Measurements from ENCODE around the gene AGXT. TPM values are rescaled to one million over a fixed set of nuclear protein-coding genes. Genes with fewer than 3 reads are reported as not detected.

Gene AGXT
- total RNA-seq, 2 experiments from 2014 or later, result not detected

- no peak for DNase-seq (ENCODE audit: low spot score)
- H2AFZ ChIP-seq (ENCODE audit: low read length), result no peak within 1 kb of the TSS
- no peaks in the 10 kb centered on the region for H3K79me2 ChIP-seq (ENCODE audit: insufficient read depth, low read depth, low read length)
- H3K27ac ChIP-seq (ENCODE audit: low read depth, low read length, poor library complexity, severe bottlenecking), result no peak within 1 kb of the TSS
- H3K9me2 ChIP-seq (ENCODE audit: insufficient read depth, low read length), result no peaks in the 10 kb centered on the region
- no TSS peak for BruUV-seq (replicated peaks)
- no peaks in the 10 kb centered on the region for H3K4me1 ChIP-seq (ENCODE audit: insufficient read depth, low read length, poor library complexity, severe bottlenecking)
- TF ChIP-seq CTCF (conservative IDR thresholded peaks at IDR 0.05; ENCODE audit: low read length) (no peak), EZH2phosphoT487 (IDR thresholded peaks at IDR 0.05; ENCODE audit: borderline replicate concordance, low read depth, low read length) (no peak)
- no peaks in the 10 kb centered on the region for H4K20me1 ChIP-seq (ENCODE audit: insufficient read depth, low read length)
- POLR2A ChIA-PET, result no interaction called here
- no peaks in the 10 kb centered on the region for H3K36me3 ChIP-seq (ENCODE audit: insufficient read depth, low read length)
- H3K4me2 ChIP-seq (ENCODE audit: low read length), result no peak within 1 kb of the TSS
- H3K4me3 ChIP-seq (ENCODE audit: low read depth, low read length, poor library complexity, severe bottlenecking), result no peak within 1 kb of the TSS
- no peaks in the 10 kb centered on the region for H3K9me3 ChIP-seq (ENCODE audit: low read length)
- intact Hi-C loops (cut with micrococcal nuclease; ENCODE audit: unreplicated experiment), result no loop called here
- CTCF ChIA-PET (ENCODE audit: unreplicated experiment), result no interaction called here
Observed at GRCh38 chr2:240895656-240896388, 27.2 kb downstream of the AGXT start, which contains the start of gene MAB21L4. MAB21L4 (minus strand) TSS chr2:240896156; CDS start chr2:240895997, 159 bp downstream.

- intact Hi-C loops (cut with micrococcal nuclease; ENCODE audit: unreplicated experiment), result no loop called here
- no peaks in the 10 kb centered on the region for H3K4me1 ChIP-seq (ENCODE audit: insufficient read depth, low read length, poor library complexity, severe bottlenecking)
- no peaks in the 10 kb centered on the region for H3K9me2 ChIP-seq (ENCODE audit: insufficient read depth, low read length)
- ChIA-PET POLR2A (no interaction called here), CTCF (ENCODE audit: unreplicated experiment) (no interaction called here)
- no peaks in the 10 kb centered on the region for H3K36me3 ChIP-seq (ENCODE audit: insufficient read depth, low read length)
- H3K79me2 ChIP-seq (ENCODE audit: insufficient read depth, low read depth, low read length), result no peaks in the 10 kb centered on the region
- no peak overlapping the region for H3K27ac ChIP-seq (ENCODE audit: low read depth, low read length, poor library complexity, severe bottlenecking)
- no peak overlapping the region for H3K4me3 ChIP-seq (ENCODE audit: low read depth, low read length, poor library complexity, severe bottlenecking)
- H2AFZ ChIP-seq (ENCODE audit: low read length), result no peak overlapping the region
- no peak for DNase-seq (ENCODE audit: low spot score)
- H4K20me1 ChIP-seq (ENCODE audit: insufficient read depth, low read length), result no peaks in the 10 kb centered on the region
- TF ChIP-seq CTCF (conservative IDR thresholded peaks at IDR 0.05; ENCODE audit: low read length), result no peak
- H3K9me3 ChIP-seq (ENCODE audit: low read length), result no peaks in the 10 kb centered on the region
- H3K4me2 ChIP-seq (ENCODE audit: low read length), result no peak overlapping the region
- no TSS peak for BruUV-seq (replicated peaks)
Observed at GRCh38 chr2:240896394-240896793, 27.8 kb downstream of the AGXT start.

GRCh38 chr2:240896871-240897692, 28.5 kb downstream of the AGXT start:
- POLR2A ChIA-PET, result no interaction called here
- no peaks in the 10 kb centered on the region for H3K79me2 ChIP-seq (ENCODE audit: insufficient read depth, low read depth, low read length)
- H3K27ac ChIP-seq (ENCODE audit: low read depth, low read length, poor library complexity, severe bottlenecking), result no peak overlapping the region
- no peak overlapping the region for H3K4me3 ChIP-seq (ENCODE audit: low read depth, low read length, poor library complexity, severe bottlenecking)
- CTCF ChIA-PET (ENCODE audit: unreplicated experiment), result no interaction called here
- no peaks in the 10 kb centered on the region for H3K9me3 ChIP-seq (ENCODE audit: low read length)
- no peak overlapping the region for H2AFZ ChIP-seq (ENCODE audit: low read length)
- intact Hi-C loops (cut with micrococcal nuclease; ENCODE audit: unreplicated experiment), result no loop called here
- no peaks in the 10 kb centered on the region for H3K9me2 ChIP-seq (ENCODE audit: insufficient read depth, low read length)
- H3K4me2 ChIP-seq (ENCODE audit: low read length), result no peak overlapping the region
- no peaks in the 10 kb centered on the region for H4K20me1 ChIP-seq (ENCODE audit: insufficient read depth, low read length)
- TF ChIP-seq EZH2phosphoT487 (IDR thresholded peaks at IDR 0.05; ENCODE audit: borderline replicate concordance, low read depth, low read length) (no peak), CTCF (conservative IDR thresholded peaks at IDR 0.05; ENCODE audit: low read length) (no peak)
- no peaks in the 10 kb centered on the region for H3K4me1 ChIP-seq (ENCODE audit: insufficient read depth, low read length, poor library complexity, severe bottlenecking)
- no peaks in the 10 kb centered on the region for H3K36me3 ChIP-seq (ENCODE audit: insufficient read depth, low read length)
- BruUV-seq (replicated peaks), result no TSS peak
- DNase-seq (ENCODE audit: low spot score), result no peak
